ENCODE data around the gene SLC5A10.

- TF ChIP-seq CTCF (IDR thresholded peaks at IDR 0.05) (no peak), EP300 (IDR thresholded peaks at IDR 0.05) (no peak), POLR2A (IDR thresholded peaks at IDR 0.05) (no peak), POLR2AphosphoS5 (IDR thresholded peaks at IDR 0.05) (no peak)
These were observed 30.0 kb upstream of the SLC5A10 start for GRCh38 chr17:18921912-18922451.
